ENCODE data around the gene PLEKHJ1. TPM values are rescaled to one million over a fixed set of nuclear protein-coding genes. Genes with fewer than 3 reads are reported as not detected.

PLEKHJ1 gene
- total and polyA plus RNA-seq, 2 of the 13 experiments (the other 11 are each of a cell fraction or from before 2014, with no cell fraction given) = 70.5 to 130 TPM

DNA sequence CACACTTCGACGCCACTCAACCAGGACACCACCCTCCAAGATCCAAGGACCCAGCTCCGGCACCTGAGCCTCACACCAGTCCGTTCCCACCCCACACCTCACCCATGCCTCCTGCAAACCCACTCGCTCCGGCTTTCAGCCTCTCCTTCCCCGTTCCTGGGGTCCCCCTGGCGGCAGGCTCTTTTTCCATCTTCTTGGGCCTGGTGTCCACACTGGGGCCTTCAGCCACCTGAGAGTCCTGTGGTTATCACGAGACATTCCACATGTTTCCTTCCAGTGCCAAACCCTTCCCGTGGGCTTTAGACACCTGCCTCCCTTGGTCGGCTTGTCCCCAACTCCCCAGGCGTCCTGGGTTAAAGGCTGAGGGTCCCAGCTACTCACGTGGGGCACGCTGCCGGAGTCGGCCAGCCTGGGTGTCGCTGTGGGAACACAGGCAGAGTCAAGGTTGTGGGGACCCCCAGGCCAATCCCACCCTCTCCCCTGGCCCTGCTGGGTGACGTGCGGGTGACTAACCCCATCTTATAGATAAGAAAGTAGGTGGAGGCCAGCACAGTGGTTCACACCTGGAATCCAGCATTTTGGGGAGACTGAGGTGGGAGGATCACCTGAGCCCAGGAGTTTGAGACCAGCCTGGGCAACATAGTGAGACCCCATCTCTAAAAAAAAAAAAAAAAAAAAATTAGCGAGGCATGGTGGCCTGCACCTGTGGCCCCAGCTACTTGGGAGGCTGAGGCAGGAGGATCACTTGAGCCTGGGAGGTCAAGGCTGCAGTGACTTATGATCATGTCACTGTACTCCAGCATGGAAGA lies 18.1 kb upstream of the PLEKHJ1 start (continued):
- TF ChIP-seq HIC2 (CRISPR knock-in tag; IDR thresholded peaks at IDR 0.05; ENCODE audit: low read depth) (no peak), HMGA1 (CRISPR knock-in tag; conservative IDR thresholded peaks at IDR 0.05) (no peak), ZNF776 (CRISPR knock-in tag; IDR thresholded peaks at IDR 0.05) (no peak), NR2C2 (CRISPR knock-in tag; IDR thresholded peaks at IDR 0.05; ENCODE audit: borderline replicate concordance) (no peak), ZNF615 (CRISPR knock-in tag; IDR thresholded peaks at IDR 0.05; ENCODE audit: borderline replicate concordance) (no peak), MXI1 (IDR thresholded peaks at IDR 0.05; ENCODE audit: borderline replicate concordance, low read depth, low read length) (peak; percentile 61; the same call in 1 of the 3 replicates), NFE2L2 (IDR thresholded peaks at IDR 0.05; ENCODE audit: low read length) (no peak), MTA3 (CRISPR knock-in tag; IDR thresholded peaks at IDR 0.05) (no peak), ZNF547 (CRISPR knock-in tag; IDR thresholded peaks at IDR 0.05) (no peak), HDAC2 (CRISPR knock-in tag; IDR thresholded peaks at IDR 0.05) (peak; percentile 45; the same call in 1 of the 2 replicates), HMGXB3 (CRISPR knock-in tag; IDR thresholded peaks at IDR 0.05; ENCODE audit: borderline replicate concordance) (no peak), ZNF138 (CRISPR knock-in tag; IDR thresholded peaks at IDR 0.05; ENCODE audit: low read depth) (no peak), ZNF83 (CRISPR knock-in tag; IDR thresholded peaks at IDR 0.05; ENCODE audit: borderline replicate concordance) (peak; percentile 57; the same call in 1 of the 2 replicates), JUND (CRISPR knock-in tag; IDR thresholded peaks at IDR 0.05) (no peak)
- TF ChIP-seq, protein P1, sequence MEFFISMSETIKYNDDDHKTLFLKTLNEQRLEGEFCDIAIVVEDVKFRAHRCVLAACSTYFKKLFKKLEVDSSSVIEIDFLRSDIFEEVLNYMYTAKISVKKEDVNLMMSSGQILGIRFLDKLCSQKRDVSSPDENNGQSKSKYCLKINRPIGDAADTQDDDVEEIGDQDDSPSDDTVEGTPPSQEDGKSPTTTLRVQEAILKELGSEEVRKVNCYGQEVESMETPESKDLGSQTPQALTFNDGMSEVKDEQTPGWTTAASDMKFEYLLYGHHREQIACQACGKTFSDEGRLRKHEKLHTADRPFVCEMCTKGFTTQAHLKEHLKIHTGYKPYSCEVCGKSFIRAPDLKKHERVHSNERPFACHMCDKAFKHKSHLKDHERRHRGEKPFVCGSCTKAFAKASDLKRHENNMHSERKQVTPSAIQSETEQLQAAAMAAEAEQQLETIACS (CRISPR knock-in tag; IDR thresholded peaks at IDR 0.05) = no peak
- TF ChIP-seq, protein P2, sequence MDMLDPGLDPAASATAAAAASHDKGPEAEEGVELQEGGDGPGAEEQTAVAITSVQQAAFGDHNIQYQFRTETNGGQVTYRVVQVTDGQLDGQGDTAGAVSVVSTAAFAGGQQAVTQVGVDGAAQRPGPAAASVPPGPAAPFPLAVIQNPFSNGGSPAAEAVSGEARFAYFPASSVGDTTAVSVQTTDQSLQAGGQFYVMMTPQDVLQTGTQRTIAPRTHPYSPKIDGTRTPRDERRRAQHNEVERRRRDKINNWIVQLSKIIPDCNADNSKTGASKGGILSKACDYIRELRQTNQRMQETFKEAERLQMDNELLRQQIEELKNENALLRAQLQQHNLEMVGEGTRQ (IDR thresholded peaks at IDR 0.05; ENCODE audit: low read depth, low read length) = no peak
- TF ChIP-seq, protein P2 (CRISPR knock-in tag; IDR thresholded peaks at IDR 0.05; ENCODE audit: borderline replicate concordance) = no peak
- TF ChIP-seq, protein P3, sequence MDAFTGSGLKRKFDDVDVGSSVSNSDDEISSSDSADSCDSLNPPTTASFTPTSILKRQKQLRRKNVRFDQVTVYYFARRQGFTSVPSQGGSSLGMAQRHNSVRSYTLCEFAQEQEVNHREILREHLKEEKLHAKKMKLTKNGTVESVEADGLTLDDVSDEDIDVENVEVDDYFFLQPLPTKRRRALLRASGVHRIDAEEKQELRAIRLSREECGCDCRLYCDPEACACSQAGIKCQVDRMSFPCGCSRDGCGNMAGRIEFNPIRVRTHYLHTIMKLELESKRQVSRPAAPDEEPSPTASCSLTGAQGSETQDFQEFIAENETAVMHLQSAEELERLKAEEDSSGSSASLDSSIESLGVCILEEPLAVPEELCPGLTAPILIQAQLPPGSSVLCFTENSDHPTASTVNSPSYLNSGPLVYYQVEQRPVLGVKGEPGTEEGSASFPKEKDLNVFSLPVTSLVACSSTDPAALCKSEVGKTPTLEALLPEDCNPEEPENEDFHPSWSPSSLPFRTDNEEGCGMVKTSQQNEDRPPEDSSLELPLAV (CRISPR knock-in tag; conservative IDR thresholded peaks at IDR 0.05; ENCODE audit: low read depth) = no peak
